ENCODE results near the gene TIMM29. TPM values are rescaled to one million over a fixed set of nuclear protein-coding genes. Genes with fewer than 3 reads are reported as not detected.

Gene TIMM29
- total and polyA plus RNA-seq, 2 of the 13 experiments (the other 11 are each of a cell fraction or from before 2014, with no cell fraction given): 7.1 to 33.8 TPM

DNA sequence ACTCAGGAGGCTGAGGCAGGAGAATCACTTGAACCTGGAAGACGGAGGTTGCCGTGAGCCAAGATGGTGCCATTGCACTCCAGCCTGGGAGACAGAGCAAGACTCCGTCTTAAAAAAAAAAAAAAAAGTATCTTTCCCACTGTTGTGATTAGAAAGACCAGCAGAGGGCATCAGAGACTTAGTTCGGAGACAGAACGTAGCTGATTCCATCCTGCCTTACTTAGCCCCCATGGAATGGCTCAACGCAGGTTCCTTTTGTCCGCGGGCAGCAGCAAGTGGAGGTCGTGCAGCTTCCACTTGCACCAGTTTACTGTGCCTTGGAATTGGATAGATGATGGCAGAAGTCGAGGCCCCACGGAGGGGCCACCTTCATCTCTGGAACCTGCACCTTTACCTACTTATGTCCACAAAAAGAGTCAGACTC, 8.1 kb downstream of the TIMM29 start (continued):
- TF ChIP-seq ZBTB21 (CRISPR knock-in tag; IDR thresholded peaks at IDR 0.05) (no peak), MIXL1 (CRISPR knock-in tag; IDR thresholded peaks at IDR 0.05) (0 out of 2 replicates have a peak, but pooled peaks have one; percentile 50), ZNF652 (CRISPR knock-in tag; IDR thresholded peaks at IDR 0.05; ENCODE audit: borderline replicate concordance, low read depth) (no peak), JARID2 (CRISPR knock-in tag; IDR thresholded peaks at IDR 0.05; ENCODE audit: insufficient replicate concordance) (no peak), JUND (CRISPR knock-in tag; IDR thresholded peaks at IDR 0.05) (no peak), ASH2L (IDR thresholded peaks at IDR 0.05; ENCODE audit: insufficient read length, low read depth, low read length) (no peak), ZNF441 (CRISPR knock-in tag; IDR thresholded peaks at IDR 0.05; ENCODE audit: borderline replicate concordance) (peak; percentile 99), REL (CRISPR knock-in tag; conservative IDR thresholded peaks at IDR 0.05) (no peak), TEAD2 (CRISPR knock-in tag; IDR thresholded peaks at IDR 0.05) (no peak), ZNF879 (CRISPR knock-in tag; IDR thresholded peaks at IDR 0.05) (no peak), PATZ1 (CRISPR knock-in tag; IDR thresholded peaks at IDR 0.05) (peak; percentile 51), ZNF335 (CRISPR knock-in tag; IDR thresholded peaks at IDR 0.05) (no peak), ZNF660 (CRISPR knock-in tag; IDR thresholded peaks at IDR 0.05; ENCODE audit: borderline replicate concordance, low read depth) (no peak), NCOA5 (CRISPR knock-in tag; IDR thresholded peaks at IDR 0.05) (no peak), FUBP1 (CRISPR knock-in tag; IDR thresholded peaks at IDR 0.05; ENCODE audit: borderline replicate concordance) (no peak), U2AF2 (IDR thresholded peaks at IDR 0.05; ENCODE audit: low read depth, low read length) (no peak), GABPA (IDR thresholded peaks at IDR 0.05; ENCODE audit: low read depth, low read length) (no peak), GABPA (CRISPR knock-in tag; IDR thresholded peaks at IDR 0.05; ENCODE audit: low read depth) (no peak), ZNF790 (CRISPR knock-in tag; IDR thresholded peaks at IDR 0.05; ENCODE audit: borderline replicate concordance) (no peak)
- TF ChIP-seq, protein P1, sequence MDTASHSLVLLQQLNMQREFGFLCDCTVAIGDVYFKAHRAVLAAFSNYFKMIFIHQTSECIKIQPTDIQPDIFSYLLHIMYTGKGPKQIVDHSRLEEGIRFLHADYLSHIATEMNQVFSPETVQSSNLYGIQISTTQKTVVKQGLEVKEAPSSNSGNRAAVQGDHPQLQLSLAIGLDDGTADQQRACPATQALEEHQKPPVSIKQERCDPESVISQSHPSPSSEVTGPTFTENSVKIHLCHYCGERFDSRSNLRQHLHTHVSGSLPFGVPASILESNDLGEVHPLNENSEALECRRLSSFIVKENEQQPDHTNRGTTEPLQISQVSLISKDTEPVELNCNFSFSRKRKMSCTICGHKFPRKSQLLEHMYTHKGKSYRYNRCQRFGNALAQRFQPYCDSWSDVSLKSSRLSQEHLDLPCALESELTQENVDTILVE (CRISPR knock-in tag; IDR thresholded peaks at IDR 0.05): no peak
- TF ChIP-seq, protein P2, sequence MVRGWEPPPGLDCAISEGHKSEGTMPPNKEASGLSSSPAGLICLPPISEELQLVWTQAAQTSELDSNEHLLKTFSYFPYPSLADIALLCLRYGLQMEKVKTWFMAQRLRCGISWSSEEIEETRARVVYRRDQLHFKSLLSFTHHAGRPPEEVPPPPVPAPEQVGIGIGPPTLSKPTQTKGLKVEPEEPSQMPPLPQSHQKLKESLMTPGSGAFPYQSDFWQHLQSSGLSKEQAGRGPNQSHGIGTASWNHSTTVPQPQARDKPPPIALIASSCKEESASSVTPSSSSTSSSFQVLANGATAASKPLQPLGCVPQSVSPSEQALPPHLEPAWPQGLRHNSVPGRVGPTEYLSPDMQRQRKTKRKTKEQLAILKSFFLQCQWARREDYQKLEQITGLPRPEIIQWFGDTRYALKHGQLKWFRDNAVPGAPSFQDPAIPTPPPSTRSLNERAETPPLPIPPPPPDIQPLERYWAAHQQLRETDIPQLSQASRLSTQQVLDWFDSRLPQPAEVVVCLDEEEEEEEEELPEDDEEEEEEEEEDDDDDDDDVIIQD (CRISPR knock-in tag; IDR thresholded peaks at IDR 0.05; ENCODE audit: low read depth): no peak
- TF ChIP-seq, protein P3, sequence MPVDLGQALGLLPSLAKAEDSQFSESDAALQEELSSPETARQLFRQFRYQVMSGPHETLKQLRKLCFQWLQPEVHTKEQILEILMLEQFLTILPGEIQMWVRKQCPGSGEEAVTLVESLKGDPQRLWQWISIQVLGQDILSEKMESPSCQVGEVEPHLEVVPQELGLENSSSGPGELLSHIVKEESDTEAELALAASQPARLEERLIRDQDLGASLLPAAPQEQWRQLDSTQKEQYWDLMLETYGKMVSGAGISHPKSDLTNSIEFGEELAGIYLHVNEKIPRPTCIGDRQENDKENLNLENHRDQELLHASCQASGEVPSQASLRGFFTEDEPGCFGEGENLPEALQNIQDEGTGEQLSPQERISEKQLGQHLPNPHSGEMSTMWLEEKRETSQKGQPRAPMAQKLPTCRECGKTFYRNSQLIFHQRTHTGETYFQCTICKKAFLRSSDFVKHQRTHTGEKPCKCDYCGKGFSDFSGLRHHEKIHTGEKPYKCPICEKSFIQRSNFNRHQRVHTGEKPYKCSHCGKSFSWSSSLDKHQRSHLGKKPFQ (CRISPR knock-in tag; IDR thresholded peaks at IDR 0.05; ENCODE audit: insufficient replicate concordance): no peak
- TF ChIP-seq, protein P4, sequence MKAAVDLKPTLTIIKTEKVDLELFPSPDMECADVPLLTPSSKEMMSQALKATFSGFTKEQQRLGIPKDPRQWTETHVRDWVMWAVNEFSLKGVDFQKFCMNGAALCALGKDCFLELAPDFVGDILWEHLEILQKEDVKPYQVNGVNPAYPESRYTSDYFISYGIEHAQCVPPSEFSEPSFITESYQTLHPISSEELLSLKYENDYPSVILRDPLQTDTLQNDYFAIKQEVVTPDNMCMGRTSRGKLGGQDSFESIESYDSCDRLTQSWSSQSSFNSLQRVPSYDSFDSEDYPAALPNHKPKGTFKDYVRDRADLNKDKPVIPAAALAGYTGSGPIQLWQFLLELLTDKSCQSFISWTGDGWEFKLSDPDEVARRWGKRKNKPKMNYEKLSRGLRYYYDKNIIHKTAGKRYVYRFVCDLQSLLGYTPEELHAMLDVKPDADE (CRISPR knock-in tag; IDR thresholded peaks at IDR 0.05): no peak

Measured in HepG2 (cell line).